Nephron (organoid): ENCODE data around the gene DCDC2C.
A peak's percentile ranks its signal among the peaks of the same experiment; 100 is the strongest.

ENCODE experiments used
- H3K27ac Mint-ChIP-seq, 3 experiments: 2 replicates each; pipeline ENCODE4 v1.8.0; 2020; ENCODE audit warnings: mixed read lengths in 3 of 3, mild to moderate bottlenecking in 2 of 3, moderate library complexity in 1 of 3
- H3K27me3 Mint-ChIP-seq: 2 replicates; pipeline ENCODE4 v1.8.0; 2021; ENCODE audit warnings: low read depth, mild to moderate bottlenecking, moderate library complexity, mixed read lengths
- H3K36me3 Mint-ChIP-seq: 2 replicates; pipeline ENCODE4 v1.8.0; 2020; ENCODE audit warnings: low read depth, mixed read lengths
- H3K4me1 Mint-ChIP-seq: 2 replicates; pipeline ENCODE4 v1.8.0; 2020; ENCODE audit warnings: mixed read lengths
- H3K4me3 Mint-ChIP-seq, 3 experiments: 2 replicates each; pipeline ENCODE4 v1.8.0; 2020; ENCODE audit warnings: mild to moderate bottlenecking in 3 of 3, mixed read lengths in 3 of 3, moderate library complexity in 2 of 3
- H3K9me3 Mint-ChIP-seq: 2 replicates; pipeline ENCODE4 v1.8.0; 2020; ENCODE audit warnings: mixed read lengths
- CTCF ChIP-seq, 3 experiments: fragments of 200-600 bp; sonication (generic); IDR thresholded peaks; one replicate each; pipeline ENCODE4 v1.5.0; 2021; ENCODE audit warnings: antibody characterized with exemption in 3 of 3; ENCODE audit not compliant: unreplicated experiment in 3 of 3

DCDC2C gene

GRCh38 chr2:3789256-3789655 lies 85.9 kb downstream of the DCDC2C start:
- Mint-ChIP-seq H3K4me1 (peaks cover 6% of the 10 kb centered on the region), H3K36me3 (no peaks in the 10 kb centered on the region), H3K27ac (no peak overlapping the region), H3K27me3 (peaks cover 4% of the 10 kb centered on the region), H3K9me3 (peaks cover 8% of the 10 kb centered on the region), H3K4me3 (no peak overlapping the region)
- TF ChIP-seq CTCF (IDR thresholded peaks at IDR 0.05; ENCODE audit: unreplicated experiment in 3 of 3) = no peak

GRCh38 chr2:3793249-3793648 lies 89.9 kb downstream of the DCDC2C start:
- Mint-ChIP-seq H3K4me3 (no peak overlapping the region), H3K27me3 (peaks cover 4% of the 10 kb centered on the region), H3K4me1 (no peaks in the 10 kb centered on the region), H3K9me3 (peaks cover 8% of the 10 kb centered on the region), H3K36me3 (no peaks in the 10 kb centered on the region), H3K27ac (no peak overlapping the region)
- no peak for TF ChIP-seq CTCF (IDR thresholded peaks at IDR 0.05; ENCODE audit: unreplicated experiment in 3 of 3)

GRCh38 chr2:3801506-3801905 lies 98.1 kb downstream of the DCDC2C start:
- TF ChIP-seq CTCF (IDR thresholded peaks at IDR 0.05; ENCODE audit: unreplicated experiment in 3 of 3) = no peak
- no peak overlapping the region for H3K27ac Mint-ChIP-seq
- no peak overlapping the region for H3K4me3 Mint-ChIP-seq
- H3K9me3 Mint-ChIP-seq = peaks cover 3% of the 10 kb centered on the region
- no peaks in the 10 kb centered on the region for H3K36me3 Mint-ChIP-seq
- H3K27me3 Mint-ChIP-seq = peaks cover 4% of the 10 kb centered on the region
- H3K4me1 Mint-ChIP-seq = no peaks in the 10 kb centered on the region

- Mint-ChIP-seq H3K4me3 (no peak overlapping the region), H3K4me1 (no peaks in the 10 kb centered on the region), H3K36me3 (no peaks in the 10 kb centered on the region), H3K27ac (no peak overlapping the region), H3K27me3 (peaks cover 11% of the 10 kb centered on the region), H3K9me3 (no peaks in the 10 kb centered on the region)
- peak in 2 of 3 experiments; percentile 45 to 47 for TF ChIP-seq CTCF (IDR thresholded peaks at IDR 0.05; ENCODE audit: unreplicated experiment in 3 of 3)
Measured at GRCh38 chr2:3805201-3805939, 102.0 kb downstream of the DCDC2C start.

- Mint-ChIP-seq H3K4me3 (no peak overlapping the region), H3K9me3 (peaks cover 4% of the 10 kb centered on the region), H3K36me3 (no peaks in the 10 kb centered on the region), H3K27ac (no peak overlapping the region), H3K4me1 (no peaks in the 10 kb centered on the region), H3K27me3 (peaks cover 11% of the 10 kb centered on the region)
- TF ChIP-seq CTCF (IDR thresholded peaks at IDR 0.05; ENCODE audit: unreplicated experiment in 3 of 3) = no peak
Measured at GRCh38 chr2:3806168-3806567, 102.8 kb downstream of the DCDC2C start.

GRCh38 chr2:3806730-3807129 lies 103.4 kb downstream of the DCDC2C start:
- Mint-ChIP-seq H3K9me3 (peaks cover 10% of the 10 kb centered on the region), H3K4me3 (no peak overlapping the region), H3K4me1 (no peaks in the 10 kb centered on the region), H3K27ac (no peak overlapping the region), H3K27me3 (peaks cover 11% of the 10 kb centered on the region), H3K36me3 (no peaks in the 10 kb centered on the region)
- TF ChIP-seq CTCF (IDR thresholded peaks at IDR 0.05; ENCODE audit: unreplicated experiment in 3 of 3) = no peak
